ENCODE data around the gene EFCAB9.
"Not testable (repeated sequence)": the region's sequence is repeated elsewhere in the genome, so short reads cannot be mapped to it uniquely, and the experiment has no call there.

The EFCAB9 gene

GRCh38 chr5:172193872-172194271 is at the start of gene EFCAB9:
Gene EFCAB9 (plus strand): TSS chr5:172194172. CDS start chr5:172194173, 1 bp downstream.
- DNase-seq = no peak

GRCh38 chr5:172144291-172144815 is 49.6 kb upstream of the EFCAB9 start:
- no peak for DNase-seq

- no peak for DNase-seq
Measured at GRCh38 chr5:172144931-172145869, 48.8 kb upstream of the EFCAB9 start.

- no peak for DNase-seq
Measured at GRCh38 chr5:172145870-172146747, 47.9 kb upstream of the EFCAB9 start.

- DNase-seq = no peak
Measured at GRCh38 chr5:172146748-172147092, 47.3 kb upstream of the EFCAB9 start.

GRCh38 chr5:172147857-172148256 is 46.1 kb upstream of the EFCAB9 start:
- DNase-seq = no peak

- no peak for DNase-seq
Measured at GRCh38 chr5:172148381-172148780, 45.6 kb upstream of the EFCAB9 start.

GRCh38 chr5:172149073-172149472 is 44.9 kb upstream of the EFCAB9 start:
- DNase-seq = no peak

- not testable (repeated sequence) for DNase-seq
Measured at GRCh38 chr5:172149481-172149880, 44.5 kb upstream of the EFCAB9 start.

GRCh38 chr5:172150514-172151425 is 43.2 kb upstream of the EFCAB9 start:
- peak; percentile 34 for DNase-seq

- no peak for DNase-seq
Measured at GRCh38 chr5:172151661-172152210, 42.2 kb upstream of the EFCAB9 start.

GRCh38 chr5:172153695-172154094 is 40.3 kb upstream of the EFCAB9 start:
- DNase-seq = no peak

- DNase-seq = not testable (repeated sequence)
Measured at GRCh38 chr5:172155101-172155500, 38.9 kb upstream of the EFCAB9 start.

- no peak for DNase-seq
Measured at GRCh38 chr5:172156541-172156994, 37.4 kb upstream of the EFCAB9 start.

- DNase-seq = no peak
Measured at GRCh38 chr5:172159016-172159415, 35.0 kb upstream of the EFCAB9 start.

- no peak for DNase-seq
Measured at GRCh38 chr5:172160506-172160905, 33.5 kb upstream of the EFCAB9 start.

GRCh38 chr5:172162323-172162986 is 31.5 kb upstream of the EFCAB9 start:
- no peak for DNase-seq

GRCh38 chr5:172162987-172163343 is 31.0 kb upstream of the EFCAB9 start:
- DNase-seq = no peak

- no peak for DNase-seq
Measured at GRCh38 chr5:172163346-172163745, 30.6 kb upstream of the EFCAB9 start.

- DNase-seq = no peak
Measured at GRCh38 chr5:172164769-172165212, 29.2 kb upstream of the EFCAB9 start.

GRCh38 chr5:172165465-172165864 is 28.5 kb upstream of the EFCAB9 start:
- DNase-seq = no peak

Data from CD4-positive, alpha-beta T cell treated with Interleukin-12 subunit alpha and Interleukin-12 subunit beta, for 1 hour (primary cell).